Esophagus squamous epithelium (tissue), 5 donors: ENCODE results near the gene PKD2L1. TPM values are rescaled to one million over a fixed set of nuclear protein-coding genes. Genes with fewer than 3 reads are reported as not detected.
"Not testable (repeated sequence)": the region's sequence is repeated elsewhere in the genome, so short reads cannot be mapped to it uniquely, and the experiment has no call there.

Experiments used
- DNase-seq: peaks from one replicate; lab custom pipeline; 2025; lab: John Stamatoyannopoulos, UW
- H3K27ac ChIP-seq, 4 donors: fragments of 200-600 bp; sonication (generic); one replicate each; pipeline ENCODE4 v1.5.1; 2016 to 2019; ENCODE audit warnings: mild to moderate bottlenecking in 1 of 4
- H3K27me3 ChIP-seq, 4 donors: fragments of 200-600 bp; sonication (generic); 1 replicate in 3 of 4; 2 replicates in 1 of 4; pipeline versions ENCODE4 v1.5.1 to v1.6.0; 2017 to 2021; ENCODE audit warnings: antibody characterized with exemption in 1 of 4
- H3K36me3 ChIP-seq, 3 donors: fragments of 200-600 bp; sonication (generic); one replicate each; pipeline ENCODE4 v1.5.1; 2016 to 2019
- H3K4me1 ChIP-seq, 3 donors: fragments of 200-600 bp; sonication (generic); one replicate each; pipeline ENCODE4 v1.5.1; 2017 to 2019
- H3K4me3 ChIP-seq, 4 donors: fragments of 200-600 bp; sonication (generic); 1 replicate in 3 of 4; 2 replicates in 1 of 4; pipeline ENCODE4 v1.5.1; 2016 to 2019; ENCODE audit warnings: mild to moderate bottlenecking in 2 of 4, moderate library complexity in 1 of 4
- H3K9me3 ChIP-seq, 3 donors: fragments of 200-600 bp; sonication (generic); one replicate each; pipeline ENCODE4 v1.5.1; 2016 to 2019
- POLR2A ChIP-seq, 4 donors: fragments of 450-650 bp; IDR thresholded peaks; one replicate each; pipeline ENCODE4 v1.6.1; 2017; ENCODE audit warnings: antibody characterized with exemption in 4 of 4, mild to moderate bottlenecking in 4 of 4, moderate library complexity in 3 of 4
- WGBS, 2 donors: methylation state at CpG; one replicate each; pipeline ENCODE4 v1.1.5; 2018; 5-methylcytosine and 5-hydroxymethylcytosine counted together
- intact Hi-C: fragments of 100-400 bp; cut with DNase I; formaldehyde crosslinking; loops from one replicate; pipeline ENCODE4 v1.15.0; 2022
- total RNA-seq, 4 donors: library from RNA; depleted of rRNA; stranded (reverse); fragments of >200 nt; gene quantifications; one replicate each; pipeline ENCODE4 v1.1.0, GENCODE V29; 2016
- TF ChIP-seq, protein P1 (sequence below), 6 experiments: fragments of 450-650 bp in 4 of 6; fragments of 200-600 bp in 2 of 6; sonication (generic) in 2 of 6; IDR thresholded peaks; one replicate each; pipeline ENCODE4 v1.5.1; 2016 to 2019; ENCODE audit warnings: antibody characterized with exemption in 6 of 6, mild to moderate bottlenecking in 4 of 6, moderate library complexity in 4 of 6
- donor health status: DM: yes; HTN: yes; CAD: no.

Gene PKD2L1
- total RNA-seq = not detected

DNA sequence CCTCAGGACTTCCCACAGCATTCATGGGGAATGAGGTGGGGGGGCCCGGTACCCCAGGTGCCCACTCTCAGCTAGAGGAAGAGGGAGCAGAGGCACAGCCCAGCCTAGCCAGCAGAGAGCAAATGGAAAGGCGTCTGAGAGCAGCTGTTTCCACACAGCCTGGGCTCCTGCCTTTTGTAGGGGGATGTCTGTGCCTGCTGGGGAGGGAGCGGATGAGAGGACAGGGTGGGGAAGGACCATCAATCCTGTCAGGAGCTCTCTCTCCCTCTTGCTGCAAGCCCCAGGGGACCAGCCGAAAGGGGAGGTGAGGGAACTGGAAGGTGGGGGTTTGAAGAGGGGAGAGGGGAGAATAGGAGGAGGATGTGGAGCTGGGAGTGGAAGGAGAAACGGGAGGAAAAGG, at the start of gene PKD2L1:
Gene PKD2L1, minus strand, starts transcription at position 150 of the 400 bp plus-strand sequence. Its CDS starts 125 bp downstream, at position 25.
- no peak within 1 kb of the TSS for H3K27ac ChIP-seq
- no peaks in the 10 kb centered on the region for H3K9me3 ChIP-seq
- peaks cover 0 to 14% (median 0%) of the 10 kb centered on the region in 3 donors for H3K4me1 ChIP-seq
- intact Hi-C loops = no loop called here
- TF ChIP-seq, protein P1, sequence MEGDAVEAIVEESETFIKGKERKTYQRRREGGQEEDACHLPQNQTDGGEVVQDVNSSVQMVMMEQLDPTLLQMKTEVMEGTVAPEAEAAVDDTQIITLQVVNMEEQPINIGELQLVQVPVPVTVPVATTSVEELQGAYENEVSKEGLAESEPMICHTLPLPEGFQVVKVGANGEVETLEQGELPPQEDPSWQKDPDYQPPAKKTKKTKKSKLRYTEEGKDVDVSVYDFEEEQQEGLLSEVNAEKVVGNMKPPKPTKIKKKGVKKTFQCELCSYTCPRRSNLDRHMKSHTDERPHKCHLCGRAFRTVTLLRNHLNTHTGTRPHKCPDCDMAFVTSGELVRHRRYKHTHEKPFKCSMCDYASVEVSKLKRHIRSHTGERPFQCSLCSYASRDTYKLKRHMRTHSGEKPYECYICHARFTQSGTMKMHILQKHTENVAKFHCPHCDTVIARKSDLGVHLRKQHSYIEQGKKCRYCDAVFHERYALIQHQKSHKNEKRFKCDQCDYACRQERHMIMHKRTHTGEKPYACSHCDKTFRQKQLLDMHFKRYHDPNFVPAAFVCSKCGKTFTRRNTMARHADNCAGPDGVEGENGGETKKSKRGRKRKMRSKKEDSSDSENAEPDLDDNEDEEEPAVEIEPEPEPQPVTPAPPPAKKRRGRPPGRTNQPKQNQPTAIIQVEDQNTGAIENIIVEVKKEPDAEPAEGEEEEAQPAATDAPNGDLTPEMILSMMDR (IDR thresholded peaks at IDR 0.05) = no peak
- no peak for TF ChIP-seq POLR2A (IDR thresholded peaks at IDR 0.05)
- DNase-seq = no peak
- WGBS, 2 donors = 54 to 55% methylated on average over 2 to 3 of the region's 5 CpGs
- H3K36me3 ChIP-seq = no peaks in the 10 kb centered on the region
- H3K27me3 ChIP-seq = peaks cover 0 to 81% (median 0%) of the 10 kb centered on the region in 4 donors
- no peak within 1 kb of the TSS for H3K4me3 ChIP-seq

DNA sequence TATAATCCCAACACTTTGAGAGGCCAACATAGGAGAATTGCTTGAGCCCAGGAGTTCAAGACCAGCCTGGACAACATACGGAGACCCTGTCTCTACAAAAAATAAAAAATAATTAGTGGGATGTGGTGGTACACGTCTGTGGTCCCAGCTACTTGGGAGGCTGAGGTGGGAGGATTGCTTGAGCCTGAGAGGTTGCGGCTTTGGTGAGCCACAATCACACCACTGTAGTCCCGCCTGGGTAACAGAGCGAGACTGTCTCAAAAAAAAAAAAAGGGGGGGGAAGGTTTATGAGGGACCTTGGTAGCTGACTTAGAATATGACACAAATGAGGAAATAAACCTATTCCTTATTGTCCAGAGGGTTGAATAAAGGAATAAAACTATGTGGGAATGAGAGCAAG, 47.8 kb upstream of the PKD2L1 start:
- WGBS, 2 donors = 70 to 77% methylated on average over 5 of the region's 5 CpGs
- Histone ChIP-seq H3K36me3 (peaks cover 0 to 17% (median 0%) of the 10 kb centered on the region in 3 donors), H3K4me1 (peaks cover 9 to 22% (median 12%) of the 10 kb centered on the region in 3 donors), H3K27ac (no peak overlapping the region), H3K4me3 (no peak overlapping the region), H3K9me3 (no peaks in the 10 kb centered on the region), H3K27me3 (no peaks in the 10 kb centered on the region)
- DNase-seq = no peak
- no peak for TF ChIP-seq POLR2A (IDR thresholded peaks at IDR 0.05)
- TF ChIP-seq, protein P1 (IDR thresholded peaks at IDR 0.05) = no peak
- intact Hi-C loops = no loop called here

DNA sequence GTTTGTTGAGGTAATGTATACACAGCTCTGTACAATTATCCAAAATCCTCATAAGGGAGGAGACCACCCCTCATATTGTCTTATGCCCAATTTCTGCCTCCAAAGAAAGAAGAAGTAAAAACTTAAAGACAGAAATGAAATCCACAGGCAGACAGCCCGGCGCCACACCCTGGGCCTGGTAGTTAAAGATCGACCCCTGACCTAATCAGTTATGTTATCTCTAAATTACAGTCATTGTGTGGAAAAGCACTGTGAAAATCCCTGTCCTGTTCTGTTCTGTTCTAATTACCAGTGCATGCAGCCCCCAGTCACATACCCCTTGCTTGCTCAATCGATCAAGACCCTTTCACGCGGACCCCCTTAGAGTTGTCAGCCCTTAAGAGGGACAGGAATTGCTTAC, 46.6 kb upstream of the PKD2L1 start:
- H3K27ac ChIP-seq, DNase-seq, intact Hi-C loops, H3K27me3 ChIP-seq, H3K36me3 ChIP-seq, H3K9me3 ChIP-seq, H3K4me3 ChIP-seq: not testable (repeated sequence)
- H3K4me1 ChIP-seq = peaks cover 21 to 34% (median 24%) of the 10 kb centered on the region in 3 donors
- 81 to 82% methylated on average over 5 to 6 of the region's 6 CpGs for whole genome bisulfite sequencing, 2 donors

DNA sequence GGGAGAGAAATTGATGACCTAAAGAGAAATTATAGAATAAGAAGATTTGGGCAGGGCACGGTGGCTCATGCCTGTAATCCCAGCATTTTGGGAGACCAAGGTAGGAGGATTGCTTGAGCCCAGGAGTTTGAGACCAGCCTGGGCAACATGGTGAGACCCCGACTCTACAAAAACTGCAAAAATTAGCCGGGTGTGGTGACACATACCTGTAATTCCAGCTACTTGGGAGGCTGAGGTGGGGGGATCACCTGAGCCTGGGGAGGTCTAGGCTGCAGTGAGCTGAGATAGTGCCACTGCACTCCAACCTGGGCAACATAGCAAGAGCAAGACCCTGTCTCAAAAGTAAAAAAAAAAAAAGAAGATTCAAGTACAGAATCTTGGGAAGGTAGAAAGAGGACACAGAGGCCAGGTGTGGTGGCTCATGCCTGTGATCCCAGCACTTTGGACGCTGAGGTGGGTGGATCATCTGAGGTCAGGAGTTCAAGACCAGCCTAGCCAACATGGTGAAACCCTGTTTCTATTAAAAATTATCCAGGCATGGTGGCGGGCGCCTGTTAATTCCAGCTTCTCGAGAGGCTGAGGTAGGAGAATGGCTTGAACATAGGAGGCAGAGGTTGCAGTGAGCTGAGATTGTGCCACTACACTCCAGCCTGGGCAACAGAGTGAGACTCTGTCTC, 44.8 kb upstream of the PKD2L1 start:
- Histone ChIP-seq H3K27ac (peak overlapping the region; percentile 92 to 100 (median 96)), H3K4me3 (peak overlapping the region; percentile 45 to 83 (median 66)), H3K4me1 (peaks cover 28 to 52% (median 38%) of the 10 kb centered on the region in 3 donors)
- H3K36me3 ChIP-seq, intact Hi-C loops, DNase-seq, H3K9me3 ChIP-seq, H3K27me3 ChIP-seq: not testable (repeated sequence)
- 66 to 67% methylated on average over 7 of the region's 7 CpGs for WGBS, 2 donors

DNA sequence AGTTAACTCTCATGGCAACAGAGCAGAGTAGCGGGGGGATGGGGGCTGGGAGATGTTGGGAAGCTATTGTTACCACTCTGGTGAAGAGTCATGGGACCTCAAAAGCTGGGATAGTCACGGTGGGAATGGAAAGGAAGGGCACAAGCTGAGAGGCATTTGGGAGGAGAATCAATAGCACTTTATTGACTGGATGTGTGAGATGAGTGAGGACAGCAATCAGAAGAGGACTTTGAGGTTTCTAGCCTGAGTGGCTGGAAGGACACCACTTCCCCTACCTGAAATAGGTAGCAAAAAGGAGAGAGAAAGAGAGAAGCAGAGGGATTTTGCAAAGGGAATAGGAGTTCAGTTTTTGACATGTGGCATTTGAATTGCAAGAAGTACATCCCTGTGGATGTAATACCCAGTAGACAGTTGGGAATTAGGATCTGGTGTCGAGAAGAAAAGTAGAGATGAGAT, 44.2 kb upstream of the PKD2L1 start:
- peak overlapping the region; percentile 45 to 83 (median 66) for H3K4me3 ChIP-seq
- peak overlapping the region; percentile 92 to 100 (median 96) for H3K27ac ChIP-seq
- no peaks in the 10 kb centered on the region for H3K9me3 ChIP-seq
- intact Hi-C loops = no loop called here
- TF ChIP-seq, protein P1 (IDR thresholded peaks at IDR 0.05) = no peak
- no peak for TF ChIP-seq POLR2A (IDR thresholded peaks at IDR 0.05)
- no peaks in the 10 kb centered on the region for H3K36me3 ChIP-seq
- WGBS, 2 donors = 11% methylated on average over 3 of the region's 3 CpGs
- no peak for DNase-seq
- peaks cover 28 to 54% (median 38%) of the 10 kb centered on the region in 3 donors for H3K4me1 ChIP-seq
- H3K27me3 ChIP-seq = no peaks in the 10 kb centered on the region
